Hematopoietic multipotent progenitor cell (in vitro differentiated cells): ENCODE results near the gene EXOC8. TPM values are rescaled to one million over a fixed set of nuclear protein-coding genes. Genes with fewer than 3 reads are reported as not detected.
A peak's percentile ranks its signal among the peaks of the same experiment; 100 is the strongest.

Experiments used
- DNase-seq, 3 donors: peaks; one replicate each; pipeline ENCODE4 v3.0.0-alpha.2; 2011 to 2015; ENCODE audit warnings: low read depth in 2 of 3, low spot score in 2 of 3
- total RNA-seq: library from RNA; depleted of rRNA; stranded (reverse); fragments of >200 nt; gene quantifications from one replicate; pipeline ENCODE4 v1.2.3, GENCODE V29; 2012

EXOC8 gene
- total RNA-seq, 1 donor: 15.1 TPM

DNA sequence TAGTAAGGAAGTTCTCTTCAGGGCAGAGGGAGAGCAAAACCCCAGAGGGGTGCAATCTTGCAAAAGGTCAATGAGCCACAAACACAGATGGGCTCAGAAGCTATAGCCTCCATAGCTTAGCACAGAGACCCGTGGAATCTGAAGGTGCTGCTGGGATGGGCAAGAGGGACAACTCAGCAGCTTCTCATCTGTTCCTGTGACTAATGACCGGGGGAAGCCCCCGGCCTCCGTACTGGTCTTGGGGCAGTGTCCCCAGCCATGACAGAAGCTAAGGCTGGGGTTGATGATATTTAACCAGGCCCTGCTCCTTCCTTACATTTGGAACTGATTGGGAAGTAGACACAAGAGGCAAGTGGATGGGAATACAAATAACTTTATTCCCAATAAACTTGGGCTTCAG is 19.1 kb downstream of the EXOC8 start:
- DNase-seq: no peak

DNA sequence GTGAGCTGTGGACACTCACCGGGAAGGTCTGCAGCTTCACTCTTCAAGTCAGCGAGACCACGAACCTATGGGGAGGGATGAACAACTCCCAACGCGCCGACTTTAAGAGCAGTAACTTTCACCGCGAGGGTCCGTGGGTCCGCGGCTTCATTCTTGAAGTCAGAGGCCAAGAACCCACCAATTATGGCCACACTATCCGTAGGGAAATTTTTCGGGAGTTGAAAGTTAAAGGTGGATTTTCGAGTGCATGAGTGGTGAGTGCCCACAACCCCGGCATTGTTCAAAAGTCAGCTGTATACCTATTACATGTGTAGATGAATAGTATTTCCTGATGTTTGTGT is 19.7 kb downstream of the EXOC8 start:
- DNase-seq: no peak

DNA sequence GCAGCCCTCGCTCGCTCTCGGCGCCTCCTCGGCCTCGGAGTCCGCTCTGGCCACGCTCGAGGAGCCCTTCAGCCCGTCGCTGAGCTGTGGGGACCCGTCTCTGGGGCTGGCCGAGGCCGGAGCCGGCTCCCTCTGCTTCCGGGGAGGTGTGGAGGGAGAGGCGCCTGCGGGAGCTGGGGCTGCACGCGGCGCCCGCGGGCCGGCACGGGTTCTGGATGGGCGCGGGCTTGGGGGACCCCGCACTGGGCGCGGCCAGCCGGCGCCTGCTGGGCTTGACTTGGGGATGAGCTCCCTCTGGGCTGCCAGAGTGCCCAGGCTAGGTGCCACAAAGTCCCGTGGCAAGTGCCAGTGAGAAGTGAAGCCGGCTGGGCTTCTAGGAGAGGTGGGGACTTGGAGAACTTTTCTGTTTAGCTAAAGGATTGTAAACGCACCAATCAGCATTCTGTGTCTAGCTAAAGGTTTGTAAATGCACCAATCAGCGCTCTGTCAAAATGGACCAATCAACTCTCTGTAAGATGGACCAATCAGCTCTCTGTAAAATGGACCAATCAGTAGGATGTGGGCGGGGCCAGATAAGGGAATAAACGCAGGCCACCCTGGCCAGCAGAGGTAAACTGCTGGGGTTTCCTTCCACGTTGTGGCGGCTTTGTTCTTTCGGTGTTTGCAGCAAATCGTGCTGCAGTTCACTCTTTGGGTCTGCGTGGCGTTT is 20.2 kb downstream of the EXOC8 start:
- no peak for DNase-seq

DNA sequence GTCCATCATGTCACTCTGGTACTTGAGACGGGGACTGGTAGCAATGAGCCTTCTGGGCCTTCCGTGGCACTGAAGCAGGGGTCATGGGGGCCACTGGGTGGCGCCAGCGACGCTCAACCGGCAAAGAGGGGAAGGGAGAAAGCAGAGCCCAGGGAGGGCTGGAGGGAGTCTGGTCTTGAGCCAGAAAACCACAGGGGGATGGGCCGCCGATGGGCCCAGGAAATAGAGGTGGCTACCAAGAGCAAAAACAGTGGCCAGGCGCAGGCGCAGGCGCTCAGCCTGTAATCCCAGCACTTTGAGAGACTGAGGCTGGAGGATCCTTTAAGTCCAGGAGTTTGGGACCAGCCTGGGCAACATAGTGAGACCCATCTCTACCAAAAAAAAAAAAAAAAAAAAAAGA is 21.8 kb downstream of the EXOC8 start:
- peak in 2 of 3 donors; percentile 42 to 67 for DNase-seq

DNA sequence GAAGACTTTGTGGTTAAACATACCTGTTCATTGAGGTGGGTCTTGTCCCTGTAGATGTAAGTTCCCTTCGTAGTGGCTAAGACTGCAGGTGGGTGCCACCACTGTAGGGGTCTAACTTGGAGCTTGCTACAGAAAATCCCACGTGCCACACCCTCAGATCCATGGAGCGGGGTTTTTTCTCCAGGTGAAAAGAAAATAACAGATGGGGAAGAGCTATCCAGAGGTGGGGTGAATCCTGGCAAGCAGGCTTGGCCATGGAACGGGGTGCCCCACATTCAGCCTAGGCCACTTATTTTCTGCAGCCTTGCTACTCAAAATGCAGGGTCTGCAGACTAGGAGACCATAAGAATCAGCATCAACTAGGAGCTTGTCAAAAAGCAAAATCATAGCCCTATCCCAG is 24.0 kb downstream of the EXOC8 start:
- no peak for DNase-seq

DNA sequence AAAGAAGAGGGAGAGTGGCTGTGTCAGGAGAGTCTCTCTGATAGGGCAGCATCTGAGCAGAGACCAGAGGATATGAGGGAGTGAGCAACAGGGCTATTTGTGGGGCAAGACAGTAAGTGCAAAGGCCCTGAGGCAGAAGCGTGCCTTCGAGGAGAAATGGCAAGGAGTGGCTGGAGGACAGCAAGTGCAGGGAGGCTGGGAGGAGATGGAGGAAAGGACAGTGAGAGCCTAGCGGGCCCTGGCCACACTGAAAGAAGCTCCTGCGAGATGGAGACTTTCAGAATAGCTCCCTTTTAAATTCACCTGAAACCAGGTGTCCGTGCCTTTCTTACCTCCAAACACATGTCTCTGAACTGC is 25.2 kb downstream of the EXOC8 start:
- no peak for DNase-seq

DNA sequence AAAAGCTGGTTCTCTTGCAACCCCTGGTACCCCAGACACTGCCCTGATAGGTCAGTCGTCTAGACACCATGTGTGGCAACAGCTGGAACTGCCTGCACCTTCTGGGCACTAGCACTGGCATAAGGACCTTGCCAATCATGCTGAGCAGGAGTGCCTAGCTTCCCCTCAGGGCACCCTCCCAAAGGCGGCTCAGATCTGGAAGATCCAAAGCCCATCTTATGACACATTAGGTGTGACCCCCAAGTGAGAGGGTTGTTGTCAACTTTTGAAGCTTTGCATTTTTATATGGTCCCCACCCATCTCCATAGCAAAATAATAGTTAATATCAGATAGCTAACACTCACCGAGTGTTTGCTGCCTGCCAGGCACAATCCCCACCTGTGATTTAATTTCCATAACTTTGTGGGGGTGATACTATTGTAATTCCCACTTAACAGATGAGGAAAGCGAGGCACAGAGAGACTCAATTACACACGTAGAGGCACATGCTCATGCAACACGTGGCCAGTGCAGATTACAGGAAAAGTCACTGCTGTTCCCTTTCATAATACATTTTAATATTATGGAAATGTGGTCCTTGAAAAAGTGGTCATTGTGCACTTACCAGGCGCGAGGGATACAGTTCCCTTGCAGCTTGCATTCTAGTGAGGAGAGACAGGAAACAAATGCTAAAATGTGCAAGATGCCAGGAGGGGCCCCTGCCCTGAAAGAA is 25.8 kb downstream of the EXOC8 start:
- DNase-seq: no peak

DNA sequence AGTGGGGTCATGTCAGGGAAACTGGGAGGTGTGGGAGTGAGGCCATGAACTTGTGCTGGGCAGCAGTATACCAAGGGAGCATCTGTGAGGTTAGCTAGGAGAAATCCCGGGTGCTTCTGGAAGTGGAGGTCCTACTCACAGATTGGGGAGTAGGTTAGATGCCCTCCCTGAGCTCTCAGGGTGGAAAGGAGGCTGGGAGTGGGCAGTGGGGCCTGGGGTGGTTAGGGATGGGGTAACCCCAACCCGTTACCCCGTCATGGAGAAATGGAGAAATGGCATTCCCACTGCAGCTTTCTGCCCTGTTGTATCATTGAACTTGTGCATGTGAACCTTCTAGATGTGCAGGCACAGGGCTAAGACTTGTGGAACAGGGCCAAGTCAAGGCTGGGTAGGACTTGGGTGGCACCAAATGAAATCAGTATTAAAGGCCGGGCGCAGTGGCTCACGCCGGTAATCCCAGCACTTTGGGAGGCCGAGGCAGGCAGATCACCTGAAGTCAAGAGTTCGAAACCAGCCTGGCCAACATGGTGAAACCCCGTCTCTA is 27.2 kb downstream of the EXOC8 start:
- DNase-seq: no peak

DNA sequence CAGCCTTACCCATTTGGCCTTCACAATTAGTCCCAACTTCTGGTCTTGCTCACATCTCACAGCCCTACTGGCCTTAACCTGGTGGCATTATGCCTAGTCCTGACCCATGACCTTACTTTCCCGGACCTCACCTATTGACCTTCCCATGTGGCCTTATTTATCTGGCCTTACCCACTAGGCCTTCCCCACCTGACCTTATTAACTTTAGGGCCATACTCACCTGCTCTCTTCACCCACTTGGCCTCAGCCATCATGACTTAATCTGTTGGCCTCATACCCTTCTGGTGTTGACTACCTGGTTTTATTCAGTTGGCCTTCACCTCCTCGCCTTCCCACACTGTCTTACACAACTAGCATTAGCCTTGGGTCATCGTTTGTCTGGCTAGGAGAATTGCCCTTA is 35.7 kb downstream of the EXOC8 start:
- no peak for DNase-seq

DNA sequence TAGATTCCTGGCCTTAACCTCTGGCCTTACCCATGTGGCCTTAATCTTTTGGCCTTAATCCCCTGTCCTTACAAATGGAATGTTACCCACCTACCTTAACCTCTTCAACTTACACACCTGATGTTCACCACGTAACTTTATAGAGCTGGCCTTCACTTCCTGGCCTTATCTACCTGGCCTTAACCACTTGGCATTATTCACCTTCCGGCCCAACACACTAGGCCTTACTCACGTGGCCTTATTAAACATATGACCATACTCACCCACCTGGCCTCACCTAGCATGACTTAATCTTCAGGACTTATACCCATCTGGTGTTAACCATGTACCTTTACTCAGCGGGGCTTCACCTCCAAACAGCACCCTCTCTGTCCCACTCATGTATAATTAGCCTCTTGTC is 41.7 kb downstream of the EXOC8 start:
- DNase-seq: no peak

DNA sequence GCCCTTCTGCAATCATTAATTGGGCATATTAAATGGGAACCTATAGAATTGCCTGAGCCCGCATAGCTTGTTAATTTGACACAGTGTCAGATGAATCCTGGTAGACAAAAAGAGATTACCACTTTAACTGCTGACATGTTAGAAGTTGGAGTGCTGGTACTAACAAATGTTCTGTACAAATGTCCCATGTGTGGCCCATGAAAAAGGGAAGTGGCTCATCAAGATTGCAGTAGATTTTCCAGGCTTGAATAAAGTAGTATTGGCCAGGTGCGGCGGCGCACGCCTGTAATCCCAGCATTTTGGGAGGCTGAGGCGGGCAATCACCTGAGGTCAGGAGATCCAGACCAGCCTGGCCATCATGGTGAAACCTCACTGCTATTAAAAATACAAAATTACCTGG is 51.0 kb downstream of the EXOC8 start:
- no peak for DNase-seq

DNA sequence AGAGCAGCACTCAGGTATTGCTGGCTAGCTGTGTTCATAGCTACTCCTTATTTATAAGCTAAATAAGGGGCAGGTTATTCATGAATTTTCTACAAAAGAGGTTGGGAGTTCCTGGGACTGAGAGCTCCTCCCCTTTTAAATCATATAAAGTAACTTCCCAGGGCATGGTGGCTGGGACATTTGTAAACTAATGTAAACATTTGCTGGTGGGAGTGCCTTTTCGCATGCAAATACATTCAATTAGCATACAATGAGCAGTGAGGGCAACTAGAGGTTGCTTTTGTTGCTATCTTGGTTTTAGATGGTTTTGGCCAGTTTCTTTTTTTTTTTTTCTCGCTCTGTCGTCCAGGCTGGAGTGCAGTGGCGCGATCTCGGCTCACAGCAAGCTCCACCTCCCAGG is 53.2 kb downstream of the EXOC8 start:
- DNase-seq: no peak

Other genes with a start within 250 kb of the EXOC8 start
- under 0.01 TPM for gene TRIM67, start 175.8 kb downstream of the EXOC8 start, total RNA-seq
- gene GNPAT, start 96.6 kb downstream of the EXOC8 start, total RNA-seq: 23.4 TPM
- gene SPRTN, start 441 bp upstream of the EXOC8 start, total RNA-seq: 20.5 TPM
- 12.4 TPM for gene EGLN1, start 84.4 kb upstream of the EXOC8 start, total RNA-seq
- 8.1 TPM for gene TSNAX, start 190.8 kb upstream of the EXOC8 start, total RNA-seq